ENCODE measurements around the gene DDX49.
A peak's percentile ranks its signal among the peaks of the same experiment; 100 is the strongest.

DDX49 gene

GRCh38 chr19:18939163-18939562 lies 19.6 kb downstream of the DDX49 start:
- TF ChIP-seq CTCF (IDR thresholded peaks at IDR 0.05; ENCODE audit: control extremely low read depth, extremely low read depth, low read depth, missing control alignments): no peak
- DNase-seq (ENCODE audit: extremely low spot score): no peak
- CTCF ChIA-PET: no interaction called here
- POLR2A ChIA-PET: no interaction called here

GRCh38 chr19:18939922-18940768 lies 20.6 kb downstream of the DDX49 start:
- TF ChIP-seq CTCF (IDR thresholded peaks at IDR 0.05; ENCODE audit: control extremely low read depth, extremely low read depth, low read depth, missing control alignments): no peak
- CTCF ChIA-PET: interaction anchor here (0.7 kb wide), 1 partner anchor 18 kb away, joined by 3 read pairs; no protein-coding TSS in a partner anchor
- DNase-seq (ENCODE audit: extremely low spot score): no peak
- POLR2A ChIA-PET: interaction anchor here (0.5 kb wide), 1 partner anchor 32 kb away, joined by 4 read pairs; no protein-coding TSS in a partner anchor

- CTCF ChIA-PET: no interaction called here
- TF ChIP-seq CTCF (IDR thresholded peaks at IDR 0.05; ENCODE audit: control extremely low read depth, extremely low read depth, low read depth, missing control alignments): peak; percentile 44
- POLR2A ChIA-PET: interaction anchor here (0.5 kb wide), 1 partner anchor 31 kb away, joined by 4 read pairs; no protein-coding TSS in a partner anchor
- DNase-seq (ENCODE audit: extremely low spot score): peak; percentile 90
These were observed 21.5 kb downstream of the DDX49 start, which contains the start of gene HOMER3 for GRCh38 chr19:18940769-18941627. TSS of gene HOMER3 (minus strand) at chr19:18941217. CDS start at chr19:18938982, 2,235 bp downstream.

- ChIA-PET POLR2A (no interaction called here), CTCF (no interaction called here)
- TF ChIP-seq CTCF (IDR thresholded peaks at IDR 0.05; ENCODE audit: control extremely low read depth, extremely low read depth, low read depth, missing control alignments): no peak
- no peak for DNase-seq (ENCODE audit: extremely low spot score)
These were observed 22.3 kb downstream of the DDX49 start for GRCh38 chr19:18941628-18942354.

- DNase-seq (ENCODE audit: extremely low spot score): no peak
- CTCF ChIA-PET: no interaction called here
- TF ChIP-seq CTCF (IDR thresholded peaks at IDR 0.05; ENCODE audit: control extremely low read depth, extremely low read depth, low read depth, missing control alignments): no peak
- POLR2A ChIA-PET: no interaction called here
These were observed 23.2 kb downstream of the DDX49 start for GRCh38 chr19:18942692-18943091.

GRCh38 chr19:18943465-18943864 lies 23.9 kb downstream of the DDX49 start:
- TF ChIP-seq CTCF (IDR thresholded peaks at IDR 0.05; ENCODE audit: control extremely low read depth, extremely low read depth, low read depth, missing control alignments): no peak
- CTCF ChIA-PET: no interaction called here
- no peak for DNase-seq (ENCODE audit: extremely low spot score)
- POLR2A ChIA-PET: no interaction called here
